BJ (cell line): ENCODE measurements around the gene TTC28. TPM values are rescaled to one million over a fixed set of nuclear protein-coding genes. Genes with fewer than 3 reads are reported as not detected.

Experiments
- CTCF ChIA-PET: fragments of 350-600 bp; formaldehyde crosslinking; extraction: SDS; loops from one replicate; lab custom pipeline; 2021; ENCODE audit warnings: antibody characterized with exemption, inconsistent platforms; lab: Yijun Ruan, JAX
- POLR2A ChIA-PET: fragments of 300-600 bp; sonication (Branson Sonifier 250); formaldehyde crosslinking; extraction: SDS; loops from one replicate; lab custom pipeline; 2021; ENCODE audit warnings: antibody characterized with exemption; lab: Charles Lee
- DNase-seq: peaks from one replicate; pipeline ENCODE4 v3.0.0-alpha.2; 2011; ENCODE audit warnings: low read depth
- H3K27me3 ChIP-seq: 2 replicates; pipeline ENCODE4 v1.6.0; 2011; ENCODE audit warnings: low read length; ENCODE audit not compliant: control insufficient read depth, insufficient read depth
- H3K36me3 ChIP-seq: 2 replicates; pipeline ENCODE4 v1.5.1; 2011; ENCODE audit warnings: low read length; ENCODE audit not compliant: control insufficient read depth, insufficient read depth
- H3K4me3 ChIP-seq: 2 replicates; pipeline ENCODE4 v1.5.1; 2011; ENCODE audit warnings: low read depth, mild to moderate bottlenecking, control low read depth, low read length
- CTCF ChIP-seq: IDR thresholded peaks from 2 replicates; pipeline ENCODE4 v1.5.1; 2011; ENCODE audit warnings: low read depth, mild to moderate bottlenecking, control low read depth, inconsistent platforms, low read length, moderate library complexity; ENCODE audit not compliant: insufficient read depth
- polyA plus RNA-seq: library from polyadenylated mRNA; depleted of rRNA; stranded (reverse); fragments of >200 nt; gene quantifications from 2 replicates; pipeline ENCODE4 v1.2.3, GENCODE V29; 2011

The TTC28 gene
- polyA plus RNA-seq, 1 experiment, result 8.7 TPM

- TF ChIP-seq CTCF, result no peak
- DNase-seq, result no peak
- POLR2A ChIA-PET, result interaction anchor here (0.6 kb wide), 1 partner anchor 138 kb away, joined by 3 read pairs; no protein-coding TSS in a partner anchor
- Histone ChIP-seq H3K36me3 (no peaks in the 10 kb centered on the region; the same call in none of the 2 replicates), H3K27me3 (no peaks in the 10 kb centered on the region), H3K4me3 (no peak overlapping the region)
- CTCF ChIA-PET, result interaction anchor here (0.8 to 1.3 kb wide), 3 partner anchors 16 to 112 kb away, joined by 3 read pairs; no protein-coding TSS in a partner anchor
These were observed 568.0 kb downstream of the TTC28 start for GRCh38 chr22:28111501-28112189.

DNA sequence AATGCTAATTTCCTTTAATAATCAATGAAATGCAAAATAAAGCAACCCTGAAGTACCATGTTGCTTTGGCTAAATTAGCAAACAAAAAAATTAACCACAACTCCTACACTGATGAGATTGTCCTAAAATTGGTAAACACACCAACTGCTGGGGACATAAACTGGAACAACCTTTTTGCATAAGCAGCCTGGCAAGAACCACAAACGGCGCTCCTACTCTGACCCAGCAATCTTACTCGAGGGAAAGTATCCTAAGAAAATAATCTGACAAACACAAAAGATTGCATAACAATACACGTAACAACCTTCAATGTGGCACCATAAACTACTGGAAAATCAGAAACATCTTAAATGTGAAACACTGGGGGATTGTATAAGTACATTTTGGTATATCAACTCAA is 570.8 kb downstream of the TTC28 start:
- POLR2A ChIA-PET, result no interaction called here
- no peak overlapping the region for H3K4me3 ChIP-seq
- H3K27me3 ChIP-seq, result no peaks in the 10 kb centered on the region
- CTCF ChIA-PET, result no interaction called here
- DNase-seq, result no peak
- H3K36me3 ChIP-seq, result peaks cover 2% of the 10 kb centered on the region
- no peak for TF ChIP-seq CTCF

GRCh38 chr22:28106617-28107016 is 573.0 kb downstream of the TTC28 start:
- no peak for DNase-seq
- TF ChIP-seq CTCF, result no peak
- ChIA-PET CTCF (no interaction called here), POLR2A (no interaction called here)
- H3K27me3 ChIP-seq, result no peaks in the 10 kb centered on the region
- H3K4me3 ChIP-seq, result no peak overlapping the region
- peaks cover 2% of the 10 kb centered on the region for H3K36me3 ChIP-seq

DNA sequence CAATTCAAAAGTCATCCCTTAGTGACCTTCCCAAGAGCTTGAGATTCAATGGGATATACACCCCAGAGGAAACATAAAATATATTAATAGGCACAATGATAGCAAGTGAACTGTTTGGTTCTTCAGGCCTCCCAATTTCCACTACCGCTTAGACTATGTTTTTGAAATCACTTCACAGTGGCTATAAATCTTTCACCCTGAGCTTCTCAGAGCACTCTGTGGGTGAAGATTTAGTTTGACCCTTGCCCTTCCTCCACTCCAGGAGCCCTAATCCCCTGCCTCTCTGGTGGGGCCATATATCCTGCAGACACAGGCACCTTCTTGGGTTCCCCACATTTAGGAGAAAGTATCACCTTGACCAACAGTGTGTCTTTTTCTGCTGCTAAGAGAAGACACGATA is 573.7 kb downstream of the TTC28 start:
- TF ChIP-seq CTCF, result no peak
- ChIA-PET CTCF (interaction anchor here (0.8 to 1.1 kb wide), 2 partner anchors 12 to 54 kb away, joined by 3 read pairs; no protein-coding TSS in a partner anchor), POLR2A (no interaction called here)

GRCh38 chr22:28105413-28105812 is 574.2 kb downstream of the TTC28 start:
- Histone ChIP-seq H3K36me3 (peaks cover 2% of the 10 kb centered on the region), H3K4me3 (no peak overlapping the region), H3K27me3 (no peaks in the 10 kb centered on the region)
- DNase-seq, result no peak
- ChIA-PET POLR2A (no interaction called here), CTCF (interaction anchor here (0.8 to 1.1 kb wide), 2 partner anchors 12 to 53 kb away, joined by 3 read pairs; no protein-coding TSS in a partner anchor)
- no peak for TF ChIP-seq CTCF

More for the DNA sequence above, 573.7 kb downstream of the TTC28 start:
- Histone ChIP-seq H3K27me3 (no peaks in the 10 kb centered on the region), H3K36me3 (peaks cover 2% of the 10 kb centered on the region), H3K4me3 (no peak overlapping the region)
- DNase-seq, result no peak
